Stomach (tissue), 4 donors: ENCODE measurements around the gene ERC2.

Experiments
- CTCF ChIP-seq, 7 experiments: fragments of 450-650 bp in 4 of 7; fragments of 200-600 bp in 3 of 7; sonication (generic) in 3 of 7; IDR thresholded peaks; one replicate each; pipeline ENCODE4 v1.5.1; 2016 to 2019; ENCODE audit warnings: antibody characterized with exemption in 7 of 7, control low read depth in 2 of 7, mild to moderate bottlenecking in 1 of 7
- EP300 ChIP-seq: sonication (generic); formaldehyde crosslinking; IDR thresholded peaks from one replicate; pipeline ENCODE4 v1.6.1; 2017; ENCODE audit warnings: antibody characterized with exemption
- POLR2A ChIP-seq, 4 donors: fragments of 450-650 bp; IDR thresholded peaks; one replicate each; pipeline ENCODE4 v1.6.1; 2016; ENCODE audit warnings: antibody characterized with exemption in 4 of 4, control low read depth in 2 of 4, mild to moderate bottlenecking in 1 of 4, moderate library complexity in 1 of 4
- POLR2AphosphoS5 ChIP-seq, 3 donors: sonication (generic); formaldehyde crosslinking; IDR thresholded peaks; one replicate each; pipeline ENCODE4 v1.6.1; 2016; ENCODE audit warnings: antibody characterized with exemption in 3 of 3

- TF ChIP-seq POLR2AphosphoS5 (IDR thresholded peaks at IDR 0.05): no peak
- no peak for TF ChIP-seq POLR2A (IDR thresholded peaks at IDR 0.05)
- no peak for TF ChIP-seq CTCF (IDR thresholded peaks at IDR 0.05)
- no peak for TF ChIP-seq EP300
Observed at GRCh38 chr3:55826097-55826496, 642.2 kb downstream of the ERC2 start.
